GM21360 (cell line): ENCODE measurements around the gene DNAJB9.
"Not testable (repeated sequence)": the region's sequence is repeated elsewhere in the genome, so short reads cannot be mapped to it uniquely, and the experiment has no call there.

Experiments used
- ATAC-seq: cut with Tn5 transposase; IDR thresholded peaks from one replicate; pipeline ENCODE4 v1.9.1; 2021; ENCODE audit warnings: mild to moderate bottlenecking, moderate library complexity; ENCODE audit not compliant: unreplicated experiment

DNAJB9 gene

GRCh38 chr7:108569381-108570145 lies at the start of gene DNAJB9, which contains the start of gene THAP5:
Gene DNAJB9 (plus strand): TSS chr7:108569874. CDS start chr7:108571727, 1,853 bp downstream.
Gene THAP5 (minus strand): TSS chr7:108569706. CDS start chr7:108569569, 137 bp downstream.
- ATAC-seq: peak; percentile 95

GRCh38 chr7:108522780-108523179 lies 46.9 kb upstream of the DNAJB9 start:
- no peak for ATAC-seq

DNA sequence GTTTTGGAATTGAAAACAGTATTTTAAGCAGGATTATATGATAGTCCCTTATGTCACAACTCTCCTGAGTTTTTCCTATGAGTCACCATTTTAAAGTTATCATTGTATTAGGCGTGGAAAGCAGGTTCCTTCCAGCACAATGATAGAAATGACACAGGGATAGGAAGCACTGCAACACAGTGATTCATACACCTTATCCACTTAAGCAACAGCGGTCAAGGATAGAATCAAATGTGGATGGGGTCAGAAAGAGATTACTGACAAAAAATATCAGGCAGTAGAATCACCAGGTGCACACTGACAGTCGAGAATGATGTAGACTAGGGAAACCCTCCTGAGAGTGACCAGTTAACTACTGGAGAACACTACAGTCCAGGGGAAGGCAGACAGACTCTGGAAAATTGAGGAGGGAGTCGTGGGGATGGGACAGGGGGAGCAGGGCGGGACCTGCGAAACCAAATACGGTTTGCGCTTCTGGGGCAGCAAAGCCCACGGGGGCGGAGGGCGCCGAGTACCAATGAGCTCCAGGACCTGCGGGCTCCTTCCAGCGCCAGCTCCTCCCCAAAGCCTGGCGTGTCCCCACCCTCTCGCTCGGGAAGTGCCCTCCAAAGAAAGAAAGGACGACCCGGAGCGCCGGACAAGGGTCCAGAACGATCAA lies 44.2 kb upstream of the DNAJB9 start:
- peak; percentile 40 for ATAC-seq

DNA sequence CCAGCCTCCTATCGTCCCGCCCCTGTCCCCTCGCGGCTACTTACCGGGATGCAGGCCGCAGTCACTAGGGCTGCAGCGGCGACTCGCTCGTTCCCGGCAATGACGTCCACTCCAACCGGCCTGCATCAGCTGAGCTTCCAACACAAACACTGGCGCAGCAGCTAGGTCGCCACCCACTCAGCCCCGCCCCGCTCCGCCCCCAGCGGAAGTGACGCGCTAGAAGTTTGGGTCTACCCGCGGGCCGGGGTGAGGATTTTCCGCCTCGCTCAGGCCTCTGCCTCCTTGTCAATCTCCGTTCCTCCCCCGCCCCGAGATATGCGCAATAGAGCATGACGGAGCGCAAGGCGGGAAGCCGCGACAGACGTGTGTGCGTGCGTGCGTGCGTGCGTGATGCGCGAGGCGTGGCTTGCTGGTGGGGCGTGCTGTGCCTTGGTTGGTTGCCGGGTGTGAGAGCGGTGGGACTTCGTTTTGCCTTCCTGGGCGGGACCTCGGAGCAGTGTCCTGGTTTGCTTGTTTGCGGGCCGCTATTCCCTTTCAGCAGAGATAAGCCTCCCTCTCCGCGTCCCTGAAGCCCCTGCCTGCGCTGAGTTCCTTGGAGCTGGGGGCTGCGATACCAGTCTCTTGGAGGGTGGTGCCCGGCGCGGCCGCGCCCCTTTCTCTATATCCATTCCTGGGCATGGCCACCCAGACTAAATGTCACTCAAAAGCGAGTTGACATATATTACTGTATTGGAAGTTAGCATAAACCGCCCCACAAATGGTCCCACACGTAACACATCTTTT lies 43.5 kb upstream of the DNAJB9 start, which contains the start of gene PNPLA8:
PNPLA8 (minus strand) TSS at position 151 of the 783 bp plus-strand sequence. CDS start 10,644 bp downstream, outside the sequence.
- peak; percentile 93 for ATAC-seq

DNA sequence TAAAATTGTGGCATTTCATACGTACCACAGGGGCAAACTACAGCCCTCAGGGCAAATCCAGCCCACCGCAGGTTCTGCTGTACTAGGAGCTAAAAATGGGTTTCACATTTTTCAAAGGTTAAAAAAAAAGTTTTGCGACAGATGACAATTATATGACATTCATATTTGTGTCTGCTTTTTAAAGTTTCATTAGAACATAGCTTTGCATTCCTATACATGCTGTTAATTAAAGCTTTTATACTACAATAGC lies 43.0 kb upstream of the DNAJB9 start:
- ATAC-seq: no peak

DNA sequence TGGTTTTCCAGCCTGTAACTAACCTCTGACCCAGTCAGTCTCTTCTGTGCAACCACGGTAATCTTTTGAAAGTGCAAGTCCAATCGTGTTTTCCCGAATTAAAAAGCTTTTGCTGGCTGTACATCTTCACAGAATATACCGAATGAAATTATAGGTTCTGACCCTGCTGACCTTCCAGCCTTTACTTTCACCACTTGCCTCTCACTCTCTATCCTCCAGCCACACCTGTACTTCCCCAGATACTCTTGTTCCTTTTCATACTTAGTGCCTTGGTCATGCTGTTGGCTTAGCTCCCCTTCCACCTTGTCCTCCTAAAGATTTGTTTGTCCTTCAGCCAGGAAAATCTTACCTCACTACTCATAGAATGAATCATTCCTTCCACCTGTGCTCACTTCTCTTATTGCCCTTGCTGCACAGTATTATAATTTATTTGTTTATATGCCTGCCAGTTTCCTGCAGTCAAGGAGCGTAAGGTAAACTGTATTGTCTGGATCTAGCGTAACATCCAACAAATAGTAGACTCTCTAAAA lies 41.4 kb upstream of the DNAJB9 start:
- no peak for ATAC-seq

GRCh38 chr7:108529341-108529740 lies 40.3 kb upstream of the DNAJB9 start:
- no peak for ATAC-seq

DNA sequence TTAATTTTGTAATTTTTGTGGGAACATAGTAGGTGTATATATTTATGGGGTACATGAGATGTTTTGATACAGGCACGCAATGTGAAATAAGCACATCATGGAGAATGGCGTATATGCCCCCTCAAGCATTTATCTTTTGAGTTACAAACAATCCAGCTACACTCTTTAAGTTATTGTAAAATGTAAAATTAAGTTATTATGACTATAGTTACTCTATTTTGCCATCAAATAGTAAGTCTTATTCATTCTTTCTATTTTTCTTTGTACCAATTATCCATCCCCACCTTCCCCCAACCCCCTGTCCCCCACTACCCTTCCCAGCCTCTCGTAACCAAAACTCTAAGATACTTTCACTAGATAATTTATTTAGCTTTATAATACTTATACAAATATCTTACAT lies 36.0 kb upstream of the DNAJB9 start:
- no peak for ATAC-seq

- ATAC-seq: no peak
These were observed 34.4 kb upstream of the DNAJB9 start for GRCh38 chr7:108535257-108535656.

DNA sequence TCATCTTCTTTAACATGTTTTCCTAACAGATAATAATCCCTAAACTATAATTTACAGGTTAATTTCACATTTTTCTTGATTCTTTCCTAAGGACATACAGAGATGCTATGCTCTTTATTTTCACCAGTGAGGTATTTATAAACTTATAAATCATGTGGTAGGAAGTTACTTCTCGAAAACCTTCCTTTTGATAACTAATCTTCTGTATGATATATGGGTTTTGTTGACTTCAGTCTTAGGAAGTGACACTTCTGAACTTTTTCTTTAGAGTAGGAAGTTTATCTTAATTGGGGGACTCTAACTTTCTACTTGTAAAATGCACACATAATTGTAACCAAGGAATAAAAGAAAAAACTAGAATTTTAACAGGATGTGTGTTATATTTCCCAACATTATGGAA lies 33.9 kb upstream of the DNAJB9 start:
- ATAC-seq: no peak

GRCh38 chr7:108537229-108537628 lies 32.4 kb upstream of the DNAJB9 start:
- no peak for ATAC-seq

- ATAC-seq: not testable (repeated sequence)
These were observed 31.4 kb upstream of the DNAJB9 start for GRCh38 chr7:108538236-108538635.

DNA sequence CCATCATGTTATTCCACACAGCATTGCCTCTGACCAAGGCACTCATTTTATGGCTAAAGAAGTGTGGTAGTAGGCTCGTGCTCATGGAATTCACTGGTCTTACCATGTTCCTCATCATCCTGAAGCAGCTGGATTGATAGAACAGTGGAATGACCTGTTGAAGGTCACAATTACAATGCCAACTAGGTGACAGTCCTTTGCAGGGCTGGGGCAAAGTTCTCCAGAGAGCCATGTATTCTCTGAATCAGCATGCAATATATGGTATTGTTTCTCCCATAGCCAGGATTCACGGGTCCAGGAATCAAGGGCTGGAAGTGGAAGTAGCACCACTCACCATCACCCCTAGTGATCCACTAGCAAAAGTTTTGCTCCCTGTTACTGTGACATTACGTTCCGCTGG lies 31.0 kb upstream of the DNAJB9 start:
- not testable (repeated sequence) for ATAC-seq

DNA sequence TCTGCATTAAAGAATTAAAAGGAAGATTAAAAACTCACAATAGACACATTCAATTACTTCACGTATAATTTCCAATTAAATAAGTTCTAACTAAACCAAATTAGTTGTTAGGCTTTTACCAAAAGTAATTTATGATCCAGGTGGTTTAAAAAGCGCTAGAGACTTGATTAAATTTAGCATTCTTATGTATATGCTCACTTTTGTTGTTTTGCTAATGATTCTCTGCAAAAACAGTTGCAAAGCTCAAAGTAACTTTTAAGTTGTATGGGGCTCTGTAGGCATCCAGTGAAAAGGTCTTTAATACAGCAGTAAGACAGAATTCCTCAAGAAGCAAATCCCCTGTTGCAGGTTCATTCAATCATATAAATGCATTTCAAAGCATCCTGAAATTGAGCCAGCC lies 28.2 kb upstream of the DNAJB9 start:
- ATAC-seq: no peak

DNA sequence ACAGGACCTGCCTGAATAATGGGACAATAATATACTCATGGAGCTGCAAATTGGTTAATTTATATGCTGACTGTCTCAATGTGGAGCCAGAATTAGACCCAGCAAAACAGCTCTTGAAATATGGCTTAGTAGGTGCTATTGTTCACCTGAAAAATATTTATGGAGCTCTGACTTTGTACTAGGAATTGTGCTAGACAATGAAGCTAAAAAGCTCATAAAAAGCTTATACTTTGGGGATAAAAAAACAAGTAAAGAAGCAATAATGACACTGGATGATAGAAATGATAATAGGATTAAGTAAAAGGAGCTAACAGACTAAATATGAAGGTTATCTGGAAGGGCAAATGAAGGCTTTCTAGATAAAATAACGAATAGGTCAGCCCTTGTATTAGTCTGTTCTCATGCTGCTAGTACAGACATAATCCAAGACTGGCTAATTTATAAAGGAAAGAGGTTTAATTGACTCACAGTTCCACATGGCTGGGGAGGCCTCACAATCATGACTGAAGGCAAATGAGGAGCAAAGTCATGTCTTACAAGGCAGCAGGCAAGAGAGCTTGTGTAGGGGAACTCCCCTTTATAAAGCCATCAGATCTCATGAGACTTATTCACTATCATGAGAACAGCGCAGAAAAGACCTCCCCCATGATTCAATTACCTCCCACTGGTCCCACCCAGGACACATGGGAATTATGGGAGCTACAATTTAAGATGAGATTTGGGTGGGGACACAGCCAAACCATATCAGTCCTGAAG lies 21.4 kb upstream of the DNAJB9 start:
- not testable (repeated sequence) for ATAC-seq

- ATAC-seq: not testable (repeated sequence)
These were observed 13.0 kb upstream of the DNAJB9 start for GRCh38 chr7:108556665-108557064.

DNA sequence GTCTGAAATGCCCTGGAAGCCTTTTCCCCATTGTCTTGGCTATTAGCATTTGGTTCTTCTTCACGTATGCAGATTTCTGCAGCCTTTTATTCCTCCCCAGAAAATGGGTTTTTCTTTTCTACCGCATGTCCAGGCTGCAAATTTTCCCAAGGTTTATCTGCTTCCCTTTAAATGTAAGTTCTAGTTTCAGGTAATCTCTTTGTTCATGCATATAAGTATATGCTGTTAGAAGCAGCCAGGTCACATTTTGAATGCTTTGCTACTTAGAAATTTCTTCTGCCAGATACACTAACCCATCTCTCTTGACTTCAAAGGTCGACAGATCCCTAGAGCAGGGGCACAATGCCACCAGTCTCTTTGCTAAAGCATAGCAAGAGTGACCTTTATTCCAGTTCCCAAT lies 12.5 kb upstream of the DNAJB9 start:
- ATAC-seq: no peak

GRCh38 chr7:108557617-108558016 lies 12.1 kb upstream of the DNAJB9 start:
- no peak for ATAC-seq

GRCh38 chr7:108559253-108559652 lies 10.4 kb upstream of the DNAJB9 start:
- ATAC-seq: no peak

DNA sequence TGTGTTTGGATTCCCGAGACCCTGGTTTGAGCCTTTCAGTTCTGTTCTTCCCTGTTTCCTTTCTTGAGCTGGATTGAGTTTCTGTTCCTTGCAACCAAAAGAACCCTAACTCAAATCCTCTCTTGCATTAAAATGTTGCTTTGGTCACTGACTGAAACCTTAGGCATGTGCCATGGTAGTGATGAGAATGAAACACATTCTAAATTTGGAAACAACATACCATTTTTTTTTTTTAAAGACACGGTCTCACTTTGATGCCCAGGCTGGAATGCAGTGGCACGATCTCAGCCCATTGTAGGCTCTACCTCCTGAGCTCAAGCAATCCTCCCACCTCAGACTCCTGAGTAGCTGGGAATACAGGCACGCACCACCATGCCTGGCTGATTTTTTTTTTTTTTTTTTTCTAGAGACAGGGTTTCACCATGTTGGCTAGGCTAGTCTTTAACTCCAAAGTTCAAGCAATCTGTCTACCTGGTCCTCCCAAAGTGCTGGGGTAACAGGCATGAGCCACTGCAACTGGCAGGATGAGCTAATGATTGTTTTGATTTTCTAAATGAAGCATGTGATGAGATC lies 8.5 kb upstream of the DNAJB9 start:
- ATAC-seq: no peak
